MM.1S (cell line): Measurements from ENCODE around the gene GPC5.

ENCODE experiments used
- CTCF ChIP-seq: fragments of 300-600 bp; sonication (generic); IDR thresholded peaks from 2 replicates; pipeline ENCODE4 v1.5.1; 2016; ENCODE audit warnings: antibody characterized with exemption, low read length, mixed read lengths
- EZH2 ChIP-seq: fragments of 300-600 bp; sonication (generic); optimal IDR thresholded peaks from 2 replicates; pipeline ENCODE3; 2017; ENCODE audit warnings: low read depth, mild to moderate bottlenecking, antibody characterized with exemption, low read length, mixed read lengths

- no peak for TF ChIP-seq CTCF
- no peak for TF ChIP-seq EZH2
Measured at GRCh38 chr13:91934354-91934753, 535.9 kb downstream of the GPC5 start.
